Trophoblast cell (in vitro differentiated cells and primary cell): ENCODE results near the gene METAP1D.
"Not testable (repeated sequence)": the region's sequence is repeated elsewhere in the genome, so short reads cannot be mapped to it uniquely, and the experiment has no call there.

Experiments used
- DNase-seq, 2 donors: peaks; one replicate each; pipeline ENCODE4 v3.0.0-alpha.2; 2016
- H2AFZ ChIP-seq: 2 replicates; pipeline ENCODE4 v1.6.1; 2013; ENCODE audit warnings: low read length, moderate library complexity, mild to moderate bottlenecking; ENCODE audit not compliant: insufficient read depth, poor library complexity
- H2AK5ac ChIP-seq: 2 replicates; pipeline ENCODE4 v1.6.1; 2013; ENCODE audit warnings: mild to moderate bottlenecking, low read length
- H2BK120ac ChIP-seq: 2 replicates; pipeline ENCODE4 v1.6.1; 2013; ENCODE audit warnings: low read length, mild to moderate bottlenecking, moderate library complexity; ENCODE audit not compliant: insufficient read depth, poor library complexity
- H2BK12ac ChIP-seq: 2 replicates; pipeline ENCODE4 v1.6.1; 2013; ENCODE audit warnings: mild to moderate bottlenecking, low read length, moderate library complexity
- H2BK5ac ChIP-seq: 2 replicates; pipeline ENCODE4 v1.6.1; 2013; ENCODE audit warnings: low read length, low read depth, moderate library complexity, mild to moderate bottlenecking; ENCODE audit not compliant: poor library complexity
- H3K14ac ChIP-seq: 2 replicates; pipeline ENCODE4 v1.6.1; 2013; ENCODE audit warnings: mild to moderate bottlenecking, low read length
- H3K18ac ChIP-seq: 2 replicates; pipeline ENCODE4 v1.6.1; 2013; ENCODE audit warnings: mild to moderate bottlenecking, low read length
- H3K23ac ChIP-seq: 2 replicates; pipeline ENCODE4 v1.6.1; 2013; ENCODE audit warnings: low read length
- H3K27ac ChIP-seq: 2 replicates; pipeline ENCODE4 v1.5.1; 2013; ENCODE audit warnings: low read depth, mild to moderate bottlenecking, inconsistent platforms, low read length, moderate library complexity
- H3K27me3 ChIP-seq: 2 replicates; pipeline ENCODE4 v1.6.1; 2013; ENCODE audit warnings: inconsistent platforms, mild to moderate bottlenecking, low read length, moderate library complexity; ENCODE audit not compliant: insufficient read depth
- H3K36me3 ChIP-seq, 2 experiments: 1 replicate in 1 of 2; 2 replicates in 1 of 2; pipeline ENCODE4 v1.6.1; 2013; ENCODE audit warnings: low read length in 2 of 2, mild to moderate bottlenecking in 2 of 2, moderate library complexity in 1 of 2; ENCODE audit not compliant: insufficient read depth in 2 of 2, control insufficient read depth in 1 of 2
- H3K4ac ChIP-seq: 2 replicates; pipeline ENCODE4 v1.6.1; 2013; ENCODE audit warnings: low read depth, mild to moderate bottlenecking, low read length, moderate library complexity
- H3K4me1 ChIP-seq, 2 experiments: 1 replicate in 1 of 2; 2 replicates in 1 of 2; pipeline ENCODE4 v1.6.1; 2013; ENCODE audit warnings: low read length in 2 of 2, mild to moderate bottlenecking in 2 of 2, moderate library complexity in 1 of 2; ENCODE audit not compliant: insufficient read depth in 2 of 2, control insufficient read depth in 1 of 2
- H3K4me2 ChIP-seq: 2 replicates; pipeline ENCODE4 v1.6.1; 2013; ENCODE audit warnings: inconsistent platforms, mild to moderate bottlenecking, low read length, moderate library complexity
- H3K4me3 ChIP-seq: 2 replicates; pipeline ENCODE4 v1.5.1; 2013; ENCODE audit warnings: mild to moderate bottlenecking, low read depth, low read length, inconsistent platforms
- H3K79me1 ChIP-seq: one replicate; pipeline ENCODE4 v1.6.1; 2013; ENCODE audit warnings: low read length
- H3K79me2 ChIP-seq: 2 replicates; pipeline ENCODE4 v1.6.1; 2013; ENCODE audit warnings: low read length, mild to moderate bottlenecking; ENCODE audit not compliant: control insufficient read depth, insufficient read depth, poor library complexity
- H3K9ac ChIP-seq: 2 replicates; pipeline ENCODE4 v1.6.1; 2013; ENCODE audit warnings: mild to moderate bottlenecking, low read length
- H3K9me3 ChIP-seq: 2 replicates; pipeline ENCODE4 v1.6.1; 2013; ENCODE audit warnings: low read depth, mild to moderate bottlenecking, control low read depth, inconsistent platforms, low read length; ENCODE audit not compliant: insufficient read depth
- H4K12ac ChIP-seq: 2 replicates; pipeline ENCODE4 v1.6.1; 2013; ENCODE audit warnings: low read depth, mild to moderate bottlenecking, low read length, moderate library complexity
- H4K8ac ChIP-seq: 2 replicates; pipeline ENCODE4 v1.6.1; 2013; ENCODE audit warnings: low read depth, mild to moderate bottlenecking, low read length, moderate library complexity
- H4K91ac ChIP-seq: one replicate; pipeline ENCODE4 v1.6.1; 2013; ENCODE audit warnings: low read depth, mild to moderate bottlenecking, low read length, moderate library complexity
- WGBS: extraction: QIAGEN DNeasy Blood & Tissue Kit; methylation state at CpG from one replicate; pipeline ENCODE4 v1.1.7; 2013; ENCODE audit warnings: missing lambda C conversion rate; ENCODE audit not compliant: insufficient read length, insufficient coverage; ENCODE audit errors: extremely low coverage; 5-methylcytosine and 5-hydroxymethylcytosine counted together

METAP1D gene

GRCh38 chr2:172066394-172066886 lies 66.7 kb downstream of the METAP1D start:
- Histone ChIP-seq H3K27me3 (no peaks in the 10 kb centered on the region), H3K9me3 (no peaks in the 10 kb centered on the region), H2AK5ac (no peak overlapping the region), H2BK120ac (no peak overlapping the region), H3K4me1 (peaks cover 2 to 5% of the 10 kb centered on the region in 2 experiments), H3K4me2 (no peak overlapping the region), H4K91ac (no peak overlapping the region), H2AFZ (no peak overlapping the region), H4K8ac (no peak overlapping the region), H4K12ac (no peak overlapping the region), H3K23ac (no peak overlapping the region), H2BK5ac (no peak overlapping the region), H3K14ac (no peak overlapping the region), H3K4me3 (no peak overlapping the region), H3K18ac (no peak overlapping the region), H3K79me2 (no peaks in the 10 kb centered on the region), H3K79me1 (no peaks in the 10 kb centered on the region), H3K4ac (no peak overlapping the region), H2BK12ac (no peak overlapping the region), H3K9ac (no peak overlapping the region), H3K27ac (no peak overlapping the region), H3K36me3 (no peaks in the 10 kb centered on the region)
- DNase-seq = no peak
- no CpG with 5 or more reads among the region's 4 CpGs for WGBS

DNA sequence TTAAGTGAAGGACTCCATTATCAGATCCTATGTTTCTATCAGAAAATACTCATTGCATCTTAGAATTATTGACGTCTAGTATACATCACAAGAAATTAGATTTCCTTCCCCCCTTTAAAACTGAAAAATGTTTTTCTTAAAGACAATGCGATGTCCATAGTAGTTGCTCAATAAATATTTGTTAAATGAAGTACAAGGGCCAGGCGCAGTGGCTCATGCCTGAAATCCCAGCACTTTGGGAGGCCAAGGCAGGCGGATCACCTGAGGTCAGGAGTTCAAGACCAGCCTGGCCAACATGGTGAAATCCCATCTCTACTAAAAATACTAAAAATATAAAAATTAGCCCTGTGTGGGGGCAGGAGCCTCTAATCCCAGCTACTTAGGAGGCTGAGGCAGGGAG lies 68.2 kb downstream of the METAP1D start:
- H3K14ac ChIP-seq, H3K79me2 ChIP-seq, H4K91ac ChIP-seq, H2BK12ac ChIP-seq, H2BK5ac ChIP-seq, H4K12ac ChIP-seq, H3K18ac ChIP-seq, H3K4me2 ChIP-seq, H3K36me3 ChIP-seq, H3K27ac ChIP-seq, H2BK120ac ChIP-seq, H3K9me3 ChIP-seq, H2AK5ac ChIP-seq, H3K79me1 ChIP-seq, DNase-seq, H3K23ac ChIP-seq, H4K8ac ChIP-seq, H2AFZ ChIP-seq, H3K4me3 ChIP-seq, H3K4me1 ChIP-seq, H3K4ac ChIP-seq, H3K9ac ChIP-seq, H3K27me3 ChIP-seq: not testable (repeated sequence)
- no CpG with 5 or more reads among the region's 4 CpGs for WGBS

GRCh38 chr2:172070936-172071335 lies 71.2 kb downstream of the METAP1D start:
- Histone ChIP-seq H3K4me1 (no peaks in the 10 kb centered on the region), H3K14ac (no peak overlapping the region), H3K9me3 (no peaks in the 10 kb centered on the region), H2AFZ (no peak overlapping the region), H2AK5ac (no peak overlapping the region), H3K36me3 (no peaks in the 10 kb centered on the region), H3K4me2 (no peak overlapping the region), H3K4me3 (no peak overlapping the region), H3K27ac (no peak overlapping the region), H4K8ac (no peak overlapping the region), H3K79me2 (no peaks in the 10 kb centered on the region), H3K79me1 (no peaks in the 10 kb centered on the region), H3K23ac (no peak overlapping the region), H2BK12ac (no peak overlapping the region), H3K27me3 (no peaks in the 10 kb centered on the region), H2BK120ac (no peak overlapping the region), H4K91ac (no peak overlapping the region), H3K4ac (no peak overlapping the region), H2BK5ac (no peak overlapping the region), H4K12ac (no peak overlapping the region), H3K9ac (no peak overlapping the region), H3K18ac (no peak overlapping the region)
- WGBS = no CpG with 5 or more reads among the region's 1 CpG
- DNase-seq = no peak

DNA sequence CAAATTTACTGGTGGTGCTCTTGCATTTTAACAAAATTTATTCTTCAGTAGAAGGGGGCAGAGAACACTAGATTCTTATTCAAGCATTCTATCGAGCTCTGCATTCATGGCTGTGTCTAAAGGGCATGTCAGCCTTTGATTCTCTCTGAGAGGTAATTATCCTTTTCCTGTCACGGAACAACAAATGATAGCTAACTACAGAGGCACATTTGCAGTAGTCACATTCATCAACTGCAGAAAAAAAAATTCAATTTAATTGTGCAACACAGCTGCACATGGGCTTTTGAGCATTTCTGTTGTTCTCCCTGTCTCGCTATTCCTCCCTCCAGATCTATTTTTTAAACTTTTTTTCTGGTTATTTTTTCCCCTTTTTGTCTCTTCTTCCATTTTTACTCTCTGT lies 72.5 kb downstream of the METAP1D start:
- H2BK120ac ChIP-seq = no peak overlapping the region

More for the DNA sequence above, 72.5 kb downstream of the METAP1D start:
- Histone ChIP-seq H3K79me2 (no peaks in the 10 kb centered on the region), H3K9me3 (no peaks in the 10 kb centered on the region), H3K27ac (no peak overlapping the region), H3K4ac (no peak overlapping the region), H3K36me3 (no peaks in the 10 kb centered on the region), H3K4me2 (no peak overlapping the region), H3K27me3 (no peaks in the 10 kb centered on the region), H3K14ac (no peak overlapping the region), H4K8ac (no peak overlapping the region), H2AFZ (no peak overlapping the region), H3K79me1 (no peaks in the 10 kb centered on the region), H3K23ac (no peak overlapping the region), H2BK12ac (no peak overlapping the region), H4K91ac (no peak overlapping the region), H3K4me1 (no peaks in the 10 kb centered on the region), H3K9ac (no peak overlapping the region), H3K4me3 (no peak overlapping the region), H2AK5ac (no peak overlapping the region), H4K12ac (no peak overlapping the region), H2BK5ac (no peak overlapping the region), H3K18ac (no peak overlapping the region)
- no peak for DNase-seq
- WGBS = no CpG with 5 or more reads among the region's 3 CpGs
